GM18873 (cell line): Measurements from ENCODE around the gene RBM18.

Experiments used
- ATAC-seq: cut with Tn5 transposase; IDR thresholded peaks from one replicate; pipeline ENCODE4 v1.9.1; 2021; ENCODE audit warnings: mild to moderate bottlenecking, moderate library complexity, moderate number of reproducible peaks; ENCODE audit not compliant: unreplicated experiment, low FRiP score

Gene RBM18

GRCh38 chr9:122225312-122226141 lies 39.1 kb downstream of the RBM18 start:
- ATAC-seq = no peak

GRCh38 chr9:122223435-122223834 lies 41.2 kb downstream of the RBM18 start:
- ATAC-seq = no peak

GRCh38 chr9:122222791-122223190 lies 41.8 kb downstream of the RBM18 start:
- no peak for ATAC-seq

- no peak for ATAC-seq
Observed at GRCh38 chr9:122221183-122221811, 43.3 kb downstream of the RBM18 start.

GRCh38 chr9:122220673-122221182 lies 43.9 kb downstream of the RBM18 start:
- no peak for ATAC-seq

GRCh38 chr9:122219856-122220672 lies 44.6 kb downstream of the RBM18 start:
- no peak for ATAC-seq

GRCh38 chr9:122218935-122219855 lies 45.4 kb downstream of the RBM18 start:
- ATAC-seq = no peak

GRCh38 chr9:122218071-122218934 lies 46.3 kb downstream of the RBM18 start:
- no peak for ATAC-seq

- no peak for ATAC-seq
Observed at GRCh38 chr9:122217640-122218039, 47.0 kb downstream of the RBM18 start.

GRCh38 chr9:122216798-122217418 lies 47.7 kb downstream of the RBM18 start:
- no peak for ATAC-seq

- no peak for ATAC-seq
Observed at GRCh38 chr9:122216138-122216797, 48.4 kb downstream of the RBM18 start.

GRCh38 chr9:122215663-122216062 lies 49.0 kb downstream of the RBM18 start:
- no peak for ATAC-seq

- no peak for ATAC-seq
Observed at GRCh38 chr9:122214507-122214906, 50.1 kb downstream of the RBM18 start.

- no peak for ATAC-seq
Observed at GRCh38 chr9:122213589-122214413, 50.8 kb downstream of the RBM18 start.

- ATAC-seq = no peak
Observed at GRCh38 chr9:122213102-122213588, 51.5 kb downstream of the RBM18 start.

- no peak for ATAC-seq
Observed at GRCh38 chr9:122212473-122213004, 52.1 kb downstream of the RBM18 start.

GRCh38 chr9:122209451-122209850 lies 55.2 kb downstream of the RBM18 start:
- ATAC-seq = no peak
